ENCODE data around the gene LIN7B. TPM values are rescaled to one million over a fixed set of nuclear protein-coding genes. Genes with fewer than 3 reads are reported as not detected.

Gene LIN7B
- total and polyA plus RNA-seq, 2 of the 13 experiments (the other 11 are each of a cell fraction or from before 2014, with no cell fraction given), result 5.3 to 7.6 TPM

DNA sequence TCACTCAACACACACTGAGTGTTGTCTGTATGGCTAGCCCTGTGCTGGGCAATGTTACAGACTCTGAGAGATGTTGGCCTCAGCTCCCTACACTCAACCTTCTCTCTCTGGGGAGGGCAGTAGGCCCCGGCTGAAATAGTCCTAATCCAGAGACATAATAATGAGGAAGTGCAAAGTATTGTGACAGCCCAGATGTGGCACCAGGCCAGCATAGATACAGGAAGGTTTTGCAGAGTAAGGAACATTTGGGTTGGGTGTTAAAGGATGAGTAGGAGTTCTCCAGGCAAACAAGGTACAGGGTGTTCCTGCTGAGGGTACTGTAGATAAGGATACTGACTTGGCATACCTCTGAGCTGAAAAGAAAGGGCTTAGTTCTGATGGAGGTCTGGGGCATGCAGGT, 2.4 kb downstream of the LIN7B start:
- intact Hi-C loops (cut with micrococcal nuclease; ENCODE audit: unreplicated experiment), result no loop called here

More for the DNA sequence above, 2.4 kb downstream of the LIN7B start:
- BruUV-seq (replicated peaks), result no TSS peak
- TF ChIP-seq ZNF496 (CRISPR knock-in tag; IDR thresholded peaks at IDR 0.05; ENCODE audit: insufficient replicate concordance) (no peak), REXO4 (CRISPR knock-in tag; IDR thresholded peaks at IDR 0.05; ENCODE audit: borderline replicate concordance) (no peak), SALL1 (CRISPR knock-in tag; IDR thresholded peaks at IDR 0.05) (no peak), JUNB (CRISPR knock-in tag; IDR thresholded peaks at IDR 0.05; ENCODE audit: borderline replicate concordance) (no peak), CBX5 (CRISPR knock-in tag; IDR thresholded peaks at IDR 0.05; ENCODE audit: borderline replicate concordance) (no peak), CHD2 (IDR thresholded peaks at IDR 0.05; ENCODE audit: low read depth, low read length) (no peak), CC2D1A (CRISPR knock-in tag; IDR thresholded peaks at IDR 0.05) (no peak)
- TF ChIP-seq, protein P1, sequence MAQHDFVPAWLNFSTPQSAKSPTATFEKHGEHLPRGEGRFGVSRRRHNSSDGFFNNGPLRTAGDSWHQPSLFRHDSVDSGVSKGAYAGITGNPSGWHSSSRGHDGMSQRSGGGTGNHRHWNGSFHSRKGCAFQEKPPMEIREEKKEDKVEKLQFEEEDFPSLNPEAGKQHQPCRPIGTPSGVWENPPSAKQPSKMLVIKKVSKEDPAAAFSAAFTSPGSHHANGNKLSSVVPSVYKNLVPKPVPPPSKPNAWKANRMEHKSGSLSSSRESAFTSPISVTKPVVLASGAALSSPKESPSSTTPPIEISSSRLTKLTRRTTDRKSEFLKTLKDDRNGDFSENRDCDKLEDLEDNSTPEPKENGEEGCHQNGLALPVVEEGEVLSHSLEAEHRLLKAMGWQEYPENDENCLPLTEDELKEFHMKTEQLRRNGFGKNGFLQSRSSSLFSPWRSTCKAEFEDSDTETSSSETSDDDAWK (CRISPR knock-in tag; IDR thresholded peaks at IDR 0.05), result no peak
- TF ChIP-seq, protein P2, sequence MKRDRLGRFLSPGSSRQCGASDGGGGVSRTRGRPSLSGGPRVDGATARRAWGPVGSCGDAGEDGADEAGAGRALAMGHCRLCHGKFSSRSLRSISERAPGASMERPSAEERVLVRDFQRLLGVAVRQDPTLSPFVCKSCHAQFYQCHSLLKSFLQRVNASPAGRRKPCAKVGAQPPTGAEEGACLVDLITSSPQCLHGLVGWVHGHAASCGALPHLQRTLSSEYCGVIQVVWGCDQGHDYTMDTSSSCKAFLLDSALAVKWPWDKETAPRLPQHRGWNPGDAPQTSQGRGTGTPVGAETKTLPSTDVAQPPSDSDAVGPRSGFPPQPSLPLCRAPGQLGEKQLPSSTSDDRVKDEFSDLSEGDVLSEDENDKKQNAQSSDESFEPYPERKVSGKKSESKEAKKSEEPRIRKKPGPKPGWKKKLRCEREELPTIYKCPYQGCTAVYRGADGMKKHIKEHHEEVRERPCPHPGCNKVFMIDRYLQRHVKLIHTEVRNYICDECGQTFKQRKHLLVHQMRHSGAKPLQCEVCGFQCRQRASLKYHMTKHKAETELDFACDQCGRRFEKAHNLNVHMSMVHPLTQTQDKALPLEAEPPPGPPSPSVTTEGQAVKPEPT (CRISPR knock-in tag; IDR thresholded peaks at IDR 0.05; ENCODE audit: low read depth), result no peak
- Histone ChIP-seq H3K27me3 (ENCODE audit: control insufficient read depth in 1 of 2, insufficient read depth in 2 of 2, low read length in 2 of 2) (peaks cover 0 to 7% of the 10 kb centered on the region in 2 experiments; a peak in 1 of 5 replicates), H2AFZ (ENCODE audit: low read length) (no peak overlapping the region), H3K27ac (ENCODE audit: extremely low read length, insufficient read depth, low read length) (no peak overlapping the region), H3K36me3 (replicated peaks in 1 of 2; ENCODE audit: control insufficient read depth in 1 of 2, insufficient read depth in 2 of 2, low read length in 2 of 2) (no peaks in the 10 kb centered on the region), H3K9ac (ENCODE audit: insufficient read depth, low read depth, low read length) (no peak overlapping the region), H3K4me3 (replicated peaks in 1 of 3; ENCODE audit: insufficient read depth in 1 of 3, low read depth in 2 of 3, low read length in 3 of 3) (no peak overlapping the region), H3K9me3 (ENCODE audit: low read length) (no peaks in the 10 kb centered on the region), H3K4me1 (ENCODE audit: insufficient read depth, low read length) (peaks cover 59% of the 10 kb centered on the region), H3K4me2 (ENCODE audit: low read depth, low read length) (no peak overlapping the region), H3K79me2 (ENCODE audit: insufficient read depth, low read length) (peaks cover 4% of the 10 kb centered on the region), H4K20me1 (ENCODE audit: insufficient read depth, low read length) (no peaks in the 10 kb centered on the region)
- 63% methylated on average over 1 of the region's 1 CpG for WGBS (ENCODE audit: low lambda C conversion rate)
- ChIA-PET POLR2A (interaction anchor here (2.1 kb wide), 1 partner anchor 11 kb away, joined by 9 read pairs; no protein-coding TSS in a partner anchor), CTCF (ENCODE audit: low intra/inter-chr PET ratio, low total read pairs) (no interaction called here)
- ATAC-seq (no peak), FAIRE-seq (no peak), DNase-seq (ENCODE audit: low spot score) (no peak)
- in situ Hi-C loops (cut with HindIII; ENCODE audit: extremely low pct_ligation_motif_present, low pct_unique_long_range_greater_than_20kb), result loop anchor here (5.0 kb wide), 1 partner anchor 36 kb away; no protein-coding TSS in a partner anchor

Data from HepG2 (cell line).